Gastroesophageal sphincter (tissue), 3 donors: ENCODE measurements around the gene KCP.
A peak's percentile ranks its signal among the peaks of the same experiment; 100 is the strongest.

Experiments
- POLR2A ChIP-seq, 2 donors: fragments of 450-650 bp; IDR thresholded peaks; one replicate each; pipeline ENCODE4 v1.6.1; 2017; ENCODE audit warnings: antibody characterized with exemption in 2 of 2, mild to moderate bottlenecking in 2 of 2, moderate library complexity in 1 of 2
- TF ChIP-seq, protein P1 (sequence below), 4 experiments: fragments of 200-600 bp in 2 of 4; fragments of 450-650 bp in 2 of 4; sonication (generic) in 1 of 4; IDR thresholded peaks; one replicate each; pipeline ENCODE4 v1.5.1; 2017 to 2019; ENCODE audit warnings: antibody characterized with exemption in 4 of 4, mild to moderate bottlenecking in 2 of 4, moderate library complexity in 2 of 4

DNA sequence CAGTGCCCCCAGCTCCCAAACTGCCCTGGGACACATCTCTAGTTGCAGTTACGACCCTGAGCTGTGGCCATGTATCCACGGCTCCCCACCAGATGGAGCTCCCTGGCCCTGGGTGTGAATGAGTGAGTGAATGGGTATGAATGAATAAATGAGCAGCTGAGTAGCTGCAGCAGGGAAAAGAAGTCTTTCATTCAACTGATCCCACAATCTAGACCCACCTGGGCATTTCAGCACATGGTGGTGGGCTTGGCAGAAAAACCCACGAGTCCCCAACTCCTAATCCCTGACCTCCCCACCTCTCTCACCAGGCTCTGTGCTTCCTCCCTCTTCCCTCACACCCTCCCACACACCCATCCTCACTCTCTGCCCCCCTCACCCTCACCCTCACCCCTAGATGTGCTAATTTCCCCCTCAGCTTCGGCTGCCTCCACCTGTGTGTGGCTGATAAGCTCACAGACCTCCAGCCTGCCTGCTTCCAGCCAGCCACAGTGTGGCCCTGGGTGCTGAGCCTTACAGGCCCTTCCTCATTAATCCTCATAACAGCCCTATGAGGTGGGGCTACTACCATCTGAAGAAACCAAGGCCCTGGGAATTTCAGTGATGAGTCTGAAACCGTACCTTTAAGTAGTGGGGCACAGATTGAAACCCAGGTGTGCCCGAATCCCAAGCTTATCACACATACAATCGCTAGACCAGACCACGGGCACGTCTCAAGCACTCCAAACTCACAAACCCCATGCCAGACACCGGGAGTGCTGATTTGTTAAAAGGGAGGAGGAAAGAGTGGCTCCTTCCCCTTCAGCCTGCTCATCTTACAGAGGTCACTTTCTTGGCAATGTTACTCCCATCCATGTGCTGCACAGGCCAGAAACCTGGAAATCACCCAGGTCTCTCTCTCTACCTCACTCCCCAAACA, 50.1 kb downstream of the KCP start:
- TF ChIP-seq, protein P1, sequence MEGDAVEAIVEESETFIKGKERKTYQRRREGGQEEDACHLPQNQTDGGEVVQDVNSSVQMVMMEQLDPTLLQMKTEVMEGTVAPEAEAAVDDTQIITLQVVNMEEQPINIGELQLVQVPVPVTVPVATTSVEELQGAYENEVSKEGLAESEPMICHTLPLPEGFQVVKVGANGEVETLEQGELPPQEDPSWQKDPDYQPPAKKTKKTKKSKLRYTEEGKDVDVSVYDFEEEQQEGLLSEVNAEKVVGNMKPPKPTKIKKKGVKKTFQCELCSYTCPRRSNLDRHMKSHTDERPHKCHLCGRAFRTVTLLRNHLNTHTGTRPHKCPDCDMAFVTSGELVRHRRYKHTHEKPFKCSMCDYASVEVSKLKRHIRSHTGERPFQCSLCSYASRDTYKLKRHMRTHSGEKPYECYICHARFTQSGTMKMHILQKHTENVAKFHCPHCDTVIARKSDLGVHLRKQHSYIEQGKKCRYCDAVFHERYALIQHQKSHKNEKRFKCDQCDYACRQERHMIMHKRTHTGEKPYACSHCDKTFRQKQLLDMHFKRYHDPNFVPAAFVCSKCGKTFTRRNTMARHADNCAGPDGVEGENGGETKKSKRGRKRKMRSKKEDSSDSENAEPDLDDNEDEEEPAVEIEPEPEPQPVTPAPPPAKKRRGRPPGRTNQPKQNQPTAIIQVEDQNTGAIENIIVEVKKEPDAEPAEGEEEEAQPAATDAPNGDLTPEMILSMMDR (IDR thresholded peaks at IDR 0.05) = peak in 2 of 4 experiments; percentile 10 to 32
- no peak for TF ChIP-seq POLR2A (IDR thresholded peaks at IDR 0.05)
